ENCODE data around the gene UBE2C. TPM values are rescaled to one million over a fixed set of nuclear protein-coding genes. Genes with fewer than 3 reads are reported as not detected.

UBE2C gene
- total RNA-seq, 1 experiment from 2014 or later = 200 TPM

GRCh38 chr20:45859916-45860315 is 47.5 kb downstream of the UBE2C start:
- no peak for DNase-seq (ENCODE audit: low read depth)

- no peak for DNase-seq (ENCODE audit: low read depth)
These were observed 48.2 kb downstream of the UBE2C start for GRCh38 chr20:45860560-45861220.

- DNase-seq (ENCODE audit: low read depth) = peak; percentile 25
These were observed 49.0 kb downstream of the UBE2C start for GRCh38 chr20:45861221-45862075.

GRCh38 chr20:45863543-45864470 is 51.4 kb downstream of the UBE2C start:
- DNase-seq (ENCODE audit: low read depth) = no peak

GRCh38 chr20:45866454-45866853 is 54.0 kb downstream of the UBE2C start:
- no peak for DNase-seq (ENCODE audit: low read depth)

Other genes starting within 250 kb of the UBE2C start
- gene WFDC8, start 233.4 kb upstream of the UBE2C start, total RNA-seq (2014; rRNA removed; shearing (Covaris generic)) = not detected in 2 replicates
- gene WFDC10A, start 182.9 kb upstream of the UBE2C start, total RNA-seq (2014; rRNA removed; shearing (Covaris generic)) = not detected in 2 replicates
- gene WFDC9, start 181.4 kb upstream of the UBE2C start, total RNA-seq (2014; rRNA removed; shearing (Covaris generic)) = not detected in 2 replicates
- gene WFDC11, start 142.4 kb upstream of the UBE2C start, total RNA-seq (2014; rRNA removed; shearing (Covaris generic)) = not detected in 2 replicates
- gene WFDC13, start 110.6 kb upstream of the UBE2C start, total RNA-seq (2014; rRNA removed; shearing (Covaris generic)) = not detected in 2 replicates
- gene WFDC10B, start 107.6 kb upstream of the UBE2C start, total RNA-seq (2014; rRNA removed; shearing (Covaris generic)) = not detected in 2 replicates
- gene SPINT4, start 90.3 kb upstream of the UBE2C start, total RNA-seq (2014; rRNA removed; shearing (Covaris generic)) = not detected in 2 replicates
- 2.3 TPM in 1 of 2 replicates, not detected in the other for gene WFDC3, start 20.8 kb upstream of the UBE2C start, total RNA-seq (2014; rRNA removed; shearing (Covaris generic))
- 26.6 and 35.5 TPM in 2 replicates for gene DNTTIP1, start 20.7 kb upstream of the UBE2C start, total RNA-seq (2014; rRNA removed; shearing (Covaris generic))
- gene TNNC2, start 14.7 kb downstream of the UBE2C start, total RNA-seq (2014; rRNA removed; shearing (Covaris generic)) = not detected in 2 replicates
- 21.2 and 28.2 TPM in 2 replicates for gene SNX21, start 21.2 kb downstream of the UBE2C start, total RNA-seq (2014; rRNA removed; shearing (Covaris generic))
- 35.7 and 46.8 TPM in 2 replicates for gene ACOT8, start 44.7 kb downstream of the UBE2C start, total RNA-seq (2014; rRNA removed; shearing (Covaris generic))
- 3.7 and 3.9 TPM in 2 replicates for gene ZSWIM3, start 45.0 kb downstream of the UBE2C start, total RNA-seq (2014; rRNA removed; shearing (Covaris generic))
- 5.9 and 6.8 TPM in 2 replicates for gene ZSWIM1, start 68.6 kb downstream of the UBE2C start, total RNA-seq (2014; rRNA removed; shearing (Covaris generic))
- not detected in 2 replicates for gene SPATA25, start 75.0 kb downstream of the UBE2C start, total RNA-seq (2014; rRNA removed; shearing (Covaris generic))
- gene NEURL2, start 78.6 kb downstream of the UBE2C start, total RNA-seq (2014; rRNA removed; shearing (Covaris generic)) = 0.42 and 2.3 TPM in 2 replicates
- gene CTSA, start 78.7 kb downstream of the UBE2C start, total RNA-seq (2014; rRNA removed; shearing (Covaris generic)) = 25.4 and 34.7 TPM in 2 replicates
- gene PLTP, start 99.5 kb downstream of the UBE2C start, total RNA-seq (2014; rRNA removed; shearing (Covaris generic)) = 0.30 and 0.80 TPM in 2 replicates
- gene PCIF1, start 122.0 kb downstream of the UBE2C start, total RNA-seq (2014; rRNA removed; shearing (Covaris generic)) = 2.7 and 3.6 TPM in 2 replicates
- gene ZNF335, start 159.6 kb downstream of the UBE2C start, total RNA-seq (2014; rRNA removed; shearing (Covaris generic)) = 9.5 and 12.1 TPM in 2 replicates
- 2.8 and 6.8 TPM in 2 replicates for gene MMP9, start 196.3 kb downstream of the UBE2C start, total RNA-seq (2014; rRNA removed; shearing (Covaris generic))
- 0.54 TPM in 1 of 2 replicates, not detected in the other for gene SLC12A5, start 216.6 kb downstream of the UBE2C start, total RNA-seq (2014; rRNA removed; shearing (Covaris generic))